Measurements from ENCODE around the gene IGLON5. TPM values are rescaled to one million over a fixed set of nuclear protein-coding genes. Genes with fewer than 3 reads are reported as not detected.

The IGLON5 gene
- total RNA-seq, 1 experiment from 2014 or later = 41.2 TPM

DNA sequence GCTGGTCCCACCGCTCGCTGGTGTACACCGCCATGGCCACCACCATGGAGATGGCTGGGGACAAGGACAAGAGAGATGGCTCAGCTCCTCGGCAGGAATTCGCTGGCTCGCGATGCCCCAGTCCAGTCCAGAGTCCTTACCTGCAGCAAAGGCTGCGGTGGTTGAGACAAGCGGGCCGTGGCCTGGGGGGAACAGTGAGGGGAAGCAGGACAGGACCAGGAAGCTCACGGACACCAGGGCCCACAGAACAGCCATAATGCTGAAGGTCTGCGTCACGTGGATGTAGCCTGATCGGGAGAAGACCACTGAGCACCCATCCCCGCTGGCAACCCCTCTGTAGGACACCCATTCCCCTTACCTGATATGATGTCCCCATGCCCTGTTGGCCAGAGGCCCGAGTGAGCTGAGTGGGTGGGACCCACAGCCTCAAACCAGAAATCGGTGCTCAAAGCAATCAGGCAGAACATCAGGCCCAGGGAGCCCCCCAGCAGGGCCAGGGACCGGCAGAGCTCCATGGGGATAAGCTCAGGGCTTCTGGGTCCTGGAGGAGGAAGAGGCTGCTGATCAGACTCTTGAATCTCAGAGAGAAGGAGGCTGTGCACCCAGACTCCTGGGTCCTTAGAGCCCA lies 60.7 kb downstream of the IGLON5 start:
- POLR2A ChIA-PET = no interaction called here

DNA sequence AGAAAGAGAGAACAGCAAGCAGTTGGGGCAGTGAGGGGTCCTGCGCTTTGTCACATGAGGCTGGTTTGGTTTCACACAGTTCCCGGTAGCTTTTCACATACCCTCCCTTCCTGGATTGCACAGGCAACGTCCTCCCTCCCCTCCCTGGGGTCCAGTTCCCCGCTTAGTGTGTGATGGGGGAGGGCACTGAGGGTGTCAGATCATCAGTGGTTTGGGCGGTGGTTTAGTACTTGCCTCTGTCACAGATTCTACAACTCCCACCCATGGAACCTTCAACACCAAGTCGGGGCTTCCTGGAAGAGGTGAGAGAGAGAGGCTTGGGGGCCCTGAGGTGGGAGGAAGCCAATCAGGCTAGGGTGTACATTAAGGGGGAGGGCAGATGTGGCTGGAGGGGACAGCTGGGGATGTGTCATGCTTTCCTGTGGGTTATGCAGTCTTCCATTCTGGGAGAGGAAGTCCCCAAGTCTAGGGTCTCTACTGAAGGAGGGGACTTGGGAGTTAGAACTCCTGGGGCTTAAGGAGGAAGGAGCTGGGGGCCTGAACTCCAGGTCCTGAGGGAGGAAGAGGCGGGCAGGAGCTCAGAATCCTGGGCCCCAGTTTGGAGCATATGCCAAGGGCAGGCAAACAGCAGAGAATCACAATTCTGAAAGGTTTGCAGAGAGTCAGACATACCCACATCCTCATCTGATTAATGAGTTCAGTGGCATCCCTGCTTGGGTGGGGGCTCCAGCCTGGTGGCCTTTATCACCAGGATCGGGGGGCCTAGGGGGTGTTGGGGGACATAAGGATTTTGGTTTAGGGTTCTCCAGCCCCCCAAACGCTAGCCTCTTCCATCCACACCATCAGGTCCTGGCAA lies 61.4 kb downstream of the IGLON5 start, which contains the start of gene NKG7:
Gene NKG7 (minus strand): TSS at position 6 of the 856 bp plus-strand sequence. CDS start 119 bp downstream, outside the sequence.
- Mint-ChIP-seq H3K27me3 (ENCODE audit: low read depth) (peaks cover 29% of the 10 kb centered on the region), H3K4me3 (no peak within 1 kb of the TSS), H3K4me1 (peaks cover 9% of the 10 kb centered on the region), H3K36me3 (no peaks in the 10 kb centered on the region), H3K9me3 (no peaks in the 10 kb centered on the region), H3K27ac (no peak within 1 kb of the TSS)
- no peak for TF ChIP-seq ELF4 (CRISPR knock-in tag; IDR thresholded peaks at IDR 0.05; ENCODE audit: low read depth)
- TF ChIP-seq SMAD4 (CRISPR knock-in tag; IDR thresholded peaks at IDR 0.05) = no peak
- TF ChIP-seq, protein P1, sequence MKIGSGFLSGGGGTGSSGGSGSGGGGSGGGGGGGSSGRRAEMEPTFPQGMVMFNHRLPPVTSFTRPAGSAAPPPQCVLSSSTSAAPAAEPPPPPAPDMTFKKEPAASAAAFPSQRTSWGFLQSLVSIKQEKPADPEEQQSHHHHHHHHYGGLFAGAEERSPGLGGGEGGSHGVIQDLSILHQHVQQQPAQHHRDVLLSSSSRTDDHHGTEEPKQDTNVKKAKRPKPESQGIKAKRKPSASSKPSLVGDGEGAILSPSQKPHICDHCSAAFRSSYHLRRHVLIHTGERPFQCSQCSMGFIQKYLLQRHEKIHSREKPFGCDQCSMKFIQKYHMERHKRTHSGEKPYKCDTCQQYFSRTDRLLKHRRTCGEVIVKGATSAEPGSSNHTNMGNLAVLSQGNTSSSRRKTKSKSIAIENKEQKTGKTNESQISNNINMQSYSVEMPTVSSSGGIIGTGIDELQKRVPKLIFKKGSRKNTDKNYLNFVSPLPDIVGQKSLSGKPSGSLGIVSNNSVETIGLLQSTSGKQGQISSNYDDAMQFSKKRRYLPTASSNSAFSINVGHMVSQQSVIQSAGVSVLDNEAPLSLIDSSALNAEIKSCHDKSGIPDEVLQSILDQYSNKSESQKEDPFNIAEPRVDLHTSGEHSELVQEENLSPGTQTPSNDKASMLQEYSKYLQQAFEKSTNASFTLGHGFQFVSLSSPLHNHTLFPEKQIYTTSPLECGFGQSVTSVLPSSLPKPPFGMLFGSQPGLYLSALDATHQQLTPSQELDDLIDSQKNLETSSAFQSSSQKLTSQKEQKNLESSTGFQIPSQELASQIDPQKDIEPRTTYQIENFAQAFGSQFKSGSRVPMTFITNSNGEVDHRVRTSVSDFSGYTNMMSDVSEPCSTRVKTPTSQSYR (CRISPR knock-in tag; IDR thresholded peaks at IDR 0.05) = no peak
- no peak for TF ChIP-seq ATF1 (CRISPR knock-in tag; IDR thresholded peaks at IDR 0.05)
- no peak for TF ChIP-seq NFATC4 (CRISPR knock-in tag; IDR thresholded peaks at IDR 0.05)
- TF ChIP-seq SMAD3 (CRISPR knock-in tag; IDR thresholded peaks at IDR 0.05; ENCODE audit: borderline replicate concordance) = no peak
- TF ChIP-seq GTF2I (CRISPR knock-in tag; conservative IDR thresholded peaks at IDR 0.05) = no peak
- TF ChIP-seq, protein P2, sequence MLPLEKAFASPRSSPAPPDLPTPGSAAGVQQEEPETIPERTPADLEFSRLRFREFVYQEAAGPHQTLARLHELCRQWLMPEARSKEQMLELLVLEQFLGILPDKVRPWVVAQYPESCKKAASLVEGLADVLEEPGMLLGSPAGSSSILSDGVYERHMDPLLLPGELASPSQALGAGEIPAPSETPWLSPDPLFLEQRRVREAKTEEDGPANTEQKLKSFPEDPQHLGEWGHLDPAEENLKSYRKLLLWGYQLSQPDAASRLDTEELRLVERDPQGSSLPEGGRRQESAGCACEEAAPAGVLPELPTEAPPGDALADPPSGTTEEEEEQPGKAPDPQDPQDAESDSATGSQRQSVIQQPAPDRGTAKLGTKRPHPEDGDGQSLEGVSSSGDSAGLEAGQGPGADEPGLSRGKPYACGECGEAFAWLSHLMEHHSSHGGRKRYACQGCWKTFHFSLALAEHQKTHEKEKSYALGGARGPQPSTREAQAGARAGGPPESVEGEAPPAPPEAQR (CRISPR knock-in tag; IDR thresholded peaks at IDR 0.05) = no peak
- no peak for TF ChIP-seq JUN (CRISPR knock-in tag; IDR thresholded peaks at IDR 0.05)
- no peak for TF ChIP-seq ZBTB43 (CRISPR knock-in tag; IDR thresholded peaks at IDR 0.05)
- no peak for TF ChIP-seq E2F1 (CRISPR knock-in tag; IDR thresholded peaks at IDR 0.05)
- TF ChIP-seq FOXP1 (CRISPR knock-in tag; IDR thresholded peaks at IDR 0.05; ENCODE audit: borderline replicate concordance) = no peak
- TF ChIP-seq USF1 (CRISPR knock-in tag; IDR thresholded peaks at IDR 0.05) = no peak
- TF ChIP-seq FOXJ3 (CRISPR knock-in tag; IDR thresholded peaks at IDR 0.05; ENCODE audit: borderline replicate concordance) = no peak
- DNase-seq (ENCODE audit: low spot score) = no peak
- ChIA-PET CTCF (no interaction called here), POLR2A (no interaction called here)
- ATAC-seq = no peak

More for the DNA sequence above, 60.7 kb downstream of the IGLON5 start:
- ATAC-seq (no peak), DNase-seq (ENCODE audit: low spot score) (no peak)
- peaks cover 29% of the 10 kb centered on the region for H3K27me3 Mint-ChIP-seq (ENCODE audit: low read depth)
- H3K36me3 Mint-ChIP-seq = no peaks in the 10 kb centered on the region
- H3K4me1 Mint-ChIP-seq = peaks cover 9% of the 10 kb centered on the region
- no peaks in the 10 kb centered on the region for H3K9me3 Mint-ChIP-seq
- H3K4me3 Mint-ChIP-seq = no peak overlapping the region
- CTCF ChIA-PET = interaction anchor here (1.1 kb wide), 1 partner anchor 9 kb away, joined by 3 read pairs; no protein-coding TSS in a partner anchor
- TF ChIP-seq, protein P3, sequence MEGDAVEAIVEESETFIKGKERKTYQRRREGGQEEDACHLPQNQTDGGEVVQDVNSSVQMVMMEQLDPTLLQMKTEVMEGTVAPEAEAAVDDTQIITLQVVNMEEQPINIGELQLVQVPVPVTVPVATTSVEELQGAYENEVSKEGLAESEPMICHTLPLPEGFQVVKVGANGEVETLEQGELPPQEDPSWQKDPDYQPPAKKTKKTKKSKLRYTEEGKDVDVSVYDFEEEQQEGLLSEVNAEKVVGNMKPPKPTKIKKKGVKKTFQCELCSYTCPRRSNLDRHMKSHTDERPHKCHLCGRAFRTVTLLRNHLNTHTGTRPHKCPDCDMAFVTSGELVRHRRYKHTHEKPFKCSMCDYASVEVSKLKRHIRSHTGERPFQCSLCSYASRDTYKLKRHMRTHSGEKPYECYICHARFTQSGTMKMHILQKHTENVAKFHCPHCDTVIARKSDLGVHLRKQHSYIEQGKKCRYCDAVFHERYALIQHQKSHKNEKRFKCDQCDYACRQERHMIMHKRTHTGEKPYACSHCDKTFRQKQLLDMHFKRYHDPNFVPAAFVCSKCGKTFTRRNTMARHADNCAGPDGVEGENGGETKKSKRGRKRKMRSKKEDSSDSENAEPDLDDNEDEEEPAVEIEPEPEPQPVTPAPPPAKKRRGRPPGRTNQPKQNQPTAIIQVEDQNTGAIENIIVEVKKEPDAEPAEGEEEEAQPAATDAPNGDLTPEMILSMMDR (IDR thresholded peaks at IDR 0.05) = no peak
- TF ChIP-seq TEAD4 (CRISPR knock-in tag; IDR thresholded peaks at IDR 0.05) (no peak), ZNF232 (CRISPR knock-in tag; IDR thresholded peaks at IDR 0.05) (no peak), USF2 (CRISPR knock-in tag; IDR thresholded peaks at IDR 0.05) (no peak), PRRX2 (CRISPR knock-in tag; IDR thresholded peaks at IDR 0.05) (no peak), ZNF423 (CRISPR knock-in tag; IDR thresholded peaks at IDR 0.05) (no peak)
- H3K27ac Mint-ChIP-seq = no peak overlapping the region

Data from WTC11 (cell line).